Stimulated activated CD4-positive, alpha-beta T cell treated with anti-CD3 and anti-CD28 coated beads, Interleukin-15, amount 100 ng/mL, for 1 hour (primary cell): ENCODE measurements around the gene CSNK1D.
A peak's percentile ranks its signal among the peaks of the same experiment; 100 is the strongest.
"Not testable (repeated sequence)": the region's sequence is repeated elsewhere in the genome, so short reads cannot be mapped to it uniquely, and the experiment has no call there.

Source experiments
- DNase-seq, 2 donors: peaks; one replicate each; pipeline ENCODE4 v3.0.0-alpha.2; 2020; ENCODE audit warnings: low read depth in 1 of 2, low spot score in 1 of 2

The CSNK1D gene

GRCh38 chr17:82274134-82275020 lies 877 bp upstream of the CSNK1D start:
- no peak for DNase-seq

GRCh38 chr17:82272495-82273326 lies 789 bp downstream of the CSNK1D start:
- DNase-seq, result peak in 1 of 2 donors; percentile 19

- no peak for DNase-seq
Measured at GRCh38 chr17:82271401-82271800, 2.1 kb downstream of the CSNK1D start.

GRCh38 chr17:82270651-82271050 lies 2.8 kb downstream of the CSNK1D start:
- no peak for DNase-seq

GRCh38 chr17:82269882-82270500 lies 3.5 kb downstream of the CSNK1D start:
- no peak for DNase-seq

GRCh38 chr17:82269138-82269881 lies 4.2 kb downstream of the CSNK1D start:
- DNase-seq, result no peak

- no peak for DNase-seq
Measured at GRCh38 chr17:82267575-82268379, 5.7 kb downstream of the CSNK1D start.

GRCh38 chr17:82266142-82266541 lies 7.4 kb downstream of the CSNK1D start:
- DNase-seq, result no peak

- no peak for DNase-seq
Measured at GRCh38 chr17:82263641-82264040, 9.9 kb downstream of the CSNK1D start.

GRCh38 chr17:82262344-82262743 lies 11.2 kb downstream of the CSNK1D start:
- no peak for DNase-seq

GRCh38 chr17:82259972-82260961 lies 13.2 kb downstream of the CSNK1D start:
- DNase-seq, result not testable (repeated sequence)

- DNase-seq, result no peak
Measured at GRCh38 chr17:82258555-82258954, 14.9 kb downstream of the CSNK1D start.

GRCh38 chr17:82257473-82257872 lies 16.0 kb downstream of the CSNK1D start:
- peak in 1 of 2 donors; percentile 62 for DNase-seq

GRCh38 chr17:82256242-82256885 lies 17.1 kb downstream of the CSNK1D start:
- no peak for DNase-seq

GRCh38 chr17:82255402-82255972 lies 18.0 kb downstream of the CSNK1D start:
- DNase-seq, result no peak

GRCh38 chr17:82254746-82255145 lies 18.8 kb downstream of the CSNK1D start:
- DNase-seq, result not testable (repeated sequence)

GRCh38 chr17:82254096-82254495 lies 19.4 kb downstream of the CSNK1D start:
- DNase-seq, result not testable (repeated sequence)

GRCh38 chr17:82253179-82253544 lies 20.3 kb downstream of the CSNK1D start:
- DNase-seq, result no peak
